GM19463 (cell line): ENCODE results near the gene CABP4.
"Not testable (repeated sequence)": the region's sequence is repeated elsewhere in the genome, so short reads cannot be mapped to it uniquely, and the experiment has no call there.

Experiments
- ATAC-seq: cut with Tn5 transposase; IDR thresholded peaks from one replicate; pipeline ENCODE4 v1.9.1; 2021; ENCODE audit warnings: mild to moderate bottlenecking, moderate library complexity; ENCODE audit not compliant: unreplicated experiment

Gene CABP4

GRCh38 chr11:67476692-67477091, 21.5 kb downstream of the CABP4 start:
- ATAC-seq, result not testable (repeated sequence)

- not testable (repeated sequence) for ATAC-seq
Observed at GRCh38 chr11:67477344-67478050, 22.3 kb downstream of the CABP4 start.

DNA sequence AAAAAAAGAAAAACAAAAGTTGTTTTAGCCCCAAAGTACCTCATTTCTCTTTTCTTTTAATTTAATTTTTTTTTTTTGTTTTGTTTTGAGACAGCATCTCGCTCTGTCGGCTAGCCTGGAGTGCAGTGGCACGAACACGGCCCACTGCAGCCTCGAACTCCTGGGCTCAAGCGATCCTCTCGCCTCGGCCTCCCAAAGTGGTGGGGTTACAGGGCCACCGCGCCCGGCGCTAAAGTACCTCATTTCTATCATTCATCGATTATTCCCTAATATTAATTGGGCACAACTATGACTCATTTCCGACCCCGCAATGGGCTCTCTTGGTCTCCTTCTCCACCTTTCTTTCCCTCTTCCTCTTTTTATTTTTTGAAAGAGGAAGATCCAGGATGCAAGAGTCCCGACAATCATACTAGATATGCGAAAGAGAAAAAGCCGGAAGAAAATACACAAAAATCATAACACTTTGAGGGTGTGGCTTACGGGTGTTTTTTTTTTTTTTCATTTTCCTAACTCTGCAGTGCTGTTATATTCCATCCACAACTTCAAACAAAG, 27.2 kb downstream of the CABP4 start:
- no peak for ATAC-seq

DNA sequence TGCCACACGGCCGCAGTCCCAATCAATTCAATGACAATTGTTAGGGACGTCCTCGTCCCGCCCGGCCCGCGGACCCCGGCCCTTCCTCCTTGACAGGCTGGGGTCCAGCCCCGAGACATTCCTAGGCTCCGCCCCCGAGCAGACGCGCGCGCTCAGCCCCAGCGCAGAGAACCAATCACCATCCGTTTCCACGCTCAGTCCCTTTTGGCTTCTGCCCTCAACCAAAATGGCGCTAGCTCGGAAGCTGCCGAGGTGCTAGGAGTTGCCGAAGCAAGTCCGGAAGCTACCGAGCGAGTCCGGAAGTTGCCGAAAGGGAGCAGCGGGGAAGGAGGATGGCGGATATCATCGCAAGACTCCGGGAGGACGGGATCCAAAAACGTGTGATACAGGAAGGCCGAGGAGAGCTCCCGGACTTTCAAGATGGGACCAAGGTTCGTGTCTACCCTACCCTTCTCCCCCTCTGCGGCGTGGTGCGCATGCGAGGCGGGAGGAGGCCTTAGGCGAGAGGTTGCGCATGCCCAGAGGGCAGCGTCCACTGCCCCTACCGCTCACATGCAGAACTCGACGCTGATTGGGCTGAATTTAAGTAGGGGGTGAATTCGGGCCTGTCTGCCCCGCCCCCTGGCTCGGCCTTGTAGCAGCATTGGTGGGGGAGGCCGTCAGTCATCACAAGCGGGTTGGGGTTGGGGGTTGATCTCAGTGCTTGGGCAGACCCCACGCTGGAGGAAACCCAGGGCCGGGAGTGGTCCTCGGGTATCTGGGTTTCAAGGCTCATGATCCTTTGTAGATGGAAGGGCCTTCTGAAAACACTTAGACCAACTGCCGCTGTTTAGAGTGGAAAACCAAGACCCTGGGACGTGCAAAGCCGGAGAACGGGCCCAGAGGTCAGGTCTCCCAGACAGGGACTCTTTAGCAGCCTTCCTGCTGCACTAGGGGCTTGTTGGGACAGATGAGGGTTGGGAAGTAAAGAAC, 28.0 kb downstream of the CABP4 start, which contains the start of gene AIP:
Gene AIP, plus strand, starts transcription at position 200 of the 972 bp plus-strand sequence. Its CDS starts 133 bp downstream, at position 333.
- ATAC-seq, result peak; percentile 59

GRCh38 chr11:67483831-67484665, 28.9 kb downstream of the CABP4 start:
- no peak for ATAC-seq

GRCh38 chr11:67484847-67485311, 29.7 kb downstream of the CABP4 start:
- no peak for ATAC-seq

DNA sequence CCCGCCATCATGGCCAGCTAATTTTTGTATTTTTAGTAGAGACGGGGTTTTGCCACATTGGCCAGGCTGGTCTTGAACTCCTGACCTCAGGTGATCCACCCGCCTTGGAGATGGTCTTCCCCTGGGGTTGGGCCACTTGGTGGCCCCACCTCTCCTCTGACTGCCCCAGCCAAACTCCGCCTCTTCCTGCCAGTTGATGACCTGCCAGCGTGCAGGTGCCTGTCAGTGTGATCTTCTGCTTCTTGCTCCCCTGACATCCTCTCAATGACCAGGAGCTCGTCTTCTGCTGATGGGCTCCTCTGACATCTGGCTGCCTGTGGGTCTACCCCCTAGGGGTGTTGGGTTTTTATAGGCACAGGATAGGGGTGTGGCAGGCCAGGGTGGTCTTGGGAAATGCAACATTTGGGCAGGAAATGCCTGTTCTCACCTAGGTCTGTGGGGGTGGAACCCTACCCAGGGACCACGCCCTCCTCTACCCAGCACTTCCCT, 30.8 kb downstream of the CABP4 start:
- not testable (repeated sequence) for ATAC-seq

GRCh38 chr11:67486481-67487195, 31.5 kb downstream of the CABP4 start:
- no peak for ATAC-seq

DNA sequence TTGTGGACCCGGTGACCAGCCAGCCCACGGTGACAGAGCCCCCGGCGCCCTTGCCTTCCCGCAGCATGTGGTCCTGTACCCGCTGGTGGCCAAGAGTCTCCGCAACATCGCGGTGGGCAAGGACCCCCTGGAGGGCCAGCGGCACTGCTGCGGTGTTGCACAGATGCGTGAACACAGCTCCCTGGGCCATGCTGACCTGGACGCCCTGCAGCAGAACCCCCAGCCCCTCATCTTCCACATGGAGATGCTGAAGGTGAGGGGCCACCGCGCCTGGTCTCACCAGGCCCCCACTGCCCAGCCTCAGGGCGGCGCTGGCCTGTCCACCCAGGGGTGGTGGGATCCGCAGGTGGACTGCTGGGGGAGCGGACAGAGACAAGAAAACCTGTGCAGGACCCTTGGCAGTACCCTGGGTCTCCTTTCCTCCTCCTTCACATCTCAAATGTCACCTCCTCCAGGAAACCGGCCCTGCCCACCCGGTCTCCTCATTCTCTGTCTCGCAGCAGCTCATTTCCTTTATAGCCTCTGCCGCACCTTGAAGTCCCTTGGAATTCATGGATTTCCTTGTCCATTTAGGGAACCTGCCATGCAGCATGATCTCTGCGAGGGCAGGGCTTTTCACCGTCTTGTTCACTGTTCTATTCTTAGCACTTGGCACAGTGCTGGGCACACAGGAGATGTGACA, 34.2 kb downstream of the CABP4 start:
- no peak for ATAC-seq

GRCh38 chr11:67489885-67490726, 35.0 kb downstream of the CABP4 start:
- ATAC-seq, result no peak

GRCh38 chr11:67490727-67491065, 35.5 kb downstream of the CABP4 start:
- ATAC-seq, result no peak

- ATAC-seq, result no peak
Observed at GRCh38 chr11:67491276-67492068, 36.3 kb downstream of the CABP4 start.

- ATAC-seq, result no peak
Observed at GRCh38 chr11:67492069-67492727, 37.0 kb downstream of the CABP4 start.

- ATAC-seq, result no peak
Observed at GRCh38 chr11:67492801-67493547, 37.8 kb downstream of the CABP4 start.

DNA sequence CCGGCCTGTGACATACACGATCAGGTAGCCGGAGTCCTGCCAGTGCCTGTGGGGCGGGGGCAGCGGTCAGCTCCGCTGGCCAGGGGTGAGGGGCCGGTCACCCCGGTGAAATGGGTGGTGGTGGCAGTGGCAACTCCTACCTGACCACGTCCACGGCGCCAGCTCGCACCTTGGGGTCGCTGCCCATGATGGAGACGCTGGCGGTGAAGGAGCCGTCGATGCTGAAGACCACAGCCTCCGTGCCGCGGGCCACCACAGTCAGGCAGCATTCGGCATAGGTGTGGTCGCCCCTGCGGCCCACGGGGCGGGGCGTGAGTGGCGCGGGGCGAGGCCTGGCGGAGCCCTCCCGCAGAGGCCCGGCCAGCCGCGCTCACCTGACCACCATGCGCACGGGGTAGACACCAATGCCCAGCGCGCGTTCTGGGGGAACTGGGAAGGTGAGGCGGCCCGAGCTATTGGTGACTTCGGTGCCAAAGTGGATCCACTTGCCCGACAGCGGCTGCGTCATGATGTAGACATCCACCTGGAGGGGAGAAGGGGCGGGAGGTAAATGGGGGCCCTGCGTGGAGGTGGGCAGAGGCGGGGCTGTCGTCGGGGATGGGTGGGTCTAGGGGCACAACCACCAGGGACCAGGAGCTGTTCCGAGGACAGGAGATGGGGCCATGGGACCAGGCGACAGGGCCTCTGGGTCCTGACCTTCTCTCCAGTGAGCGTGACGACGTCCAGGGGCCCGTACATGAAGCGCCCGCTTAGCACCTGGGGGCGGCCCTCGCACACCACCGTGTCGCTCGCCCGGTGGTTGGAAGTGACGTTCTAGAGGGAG, 38.6 kb downstream of the CABP4 start:
- ATAC-seq, result no peak
